ENCODE data around the gene HNRNPLL. TPM values are rescaled to one million over a fixed set of nuclear protein-coding genes. Genes with fewer than 3 reads are reported as not detected.

HNRNPLL gene
- total RNA-seq, 1 donor from 2014 or later: 10.6 TPM

- Histone ChIP-seq H3K27ac (no peak overlapping the region), H3K9me3 (no peaks in the 10 kb centered on the region), H3K4me3 (no peak overlapping the region), H3K27me3 (no peaks in the 10 kb centered on the region), H3K4me1 (no peaks in the 10 kb centered on the region), H3K36me3 (peaks cover 37 to 47% of the 10 kb centered on the region in 2 donors)
- intact Hi-C loops (cut with DNase I): no loop called here
- DNase-seq (ENCODE audit: low spot score in 2 of 2): no peak
- TF ChIP-seq CTCF (IDR thresholded peaks at IDR 0.05): no peak
These were observed 41.0 kb downstream of the HNRNPLL start for GRCh38 chr2:38561691-38562090.

- Histone ChIP-seq H3K36me3 (peaks cover 21 to 33% of the 10 kb centered on the region in 2 donors), H3K27ac (no peak overlapping the region), H3K9me3 (no peaks in the 10 kb centered on the region), H3K4me1 (no peaks in the 10 kb centered on the region), H3K27me3 (no peaks in the 10 kb centered on the region), H3K4me3 (no peak overlapping the region)
- no peak for DNase-seq (ENCODE audit: low spot score in 2 of 2)
- no peak for TF ChIP-seq CTCF (IDR thresholded peaks at IDR 0.05)
- intact Hi-C loops (cut with DNase I): no loop called here
These were observed 42.6 kb downstream of the HNRNPLL start for GRCh38 chr2:38560092-38560491.

- no peak for TF ChIP-seq CTCF (IDR thresholded peaks at IDR 0.05)
- Histone ChIP-seq H3K27me3 (no peaks in the 10 kb centered on the region), H3K9me3 (no peaks in the 10 kb centered on the region), H3K4me3 (no peak overlapping the region), H3K36me3 (peaks cover 18 to 28% of the 10 kb centered on the region in 2 donors), H3K4me1 (no peaks in the 10 kb centered on the region), H3K27ac (no peak overlapping the region)
- DNase-seq (ENCODE audit: low spot score in 2 of 2): no peak
- intact Hi-C loops (cut with DNase I): no loop called here
These were observed 44.7 kb downstream of the HNRNPLL start for GRCh38 chr2:38557981-38558380.

GRCh38 chr2:38557217-38557616 lies 45.5 kb downstream of the HNRNPLL start:
- TF ChIP-seq CTCF (IDR thresholded peaks at IDR 0.05): no peak
- no peak overlapping the region for H3K4me3 ChIP-seq
- no peaks in the 10 kb centered on the region for H3K27me3 ChIP-seq
- peaks cover 17 to 28% of the 10 kb centered on the region in 2 donors for H3K36me3 ChIP-seq
- H3K4me1 ChIP-seq: no peaks in the 10 kb centered on the region
- no peak for DNase-seq (ENCODE audit: low spot score in 2 of 2)
- H3K9me3 ChIP-seq: no peaks in the 10 kb centered on the region
- intact Hi-C loops (cut with DNase I): no loop called here
- H3K27ac ChIP-seq: no peak overlapping the region

- H3K9me3 ChIP-seq: no peaks in the 10 kb centered on the region
- intact Hi-C loops (cut with DNase I): no loop called here
- H3K36me3 ChIP-seq: peaks cover 8 to 18% of the 10 kb centered on the region in 2 donors
- no peaks in the 10 kb centered on the region for H3K27me3 ChIP-seq
- H3K27ac ChIP-seq: no peak overlapping the region
- no peaks in the 10 kb centered on the region for H3K4me1 ChIP-seq
- no peak overlapping the region for H3K4me3 ChIP-seq
- DNase-seq (ENCODE audit: low spot score in 2 of 2): no peak
- no peak for TF ChIP-seq CTCF (IDR thresholded peaks at IDR 0.05)
These were observed 46.5 kb downstream of the HNRNPLL start for GRCh38 chr2:38556006-38556801.
